ENCODE measurements around the gene PDCD10.

The PDCD10 gene

GRCh38 chr3:167762296-167762695 is 27.6 kb upstream of the PDCD10 start:
- no peaks in the 10 kb centered on the region for H3K27me3 ChIP-seq (ENCODE audit: insufficient read depth, insufficient read length)
- peaks cover 11% of the 10 kb centered on the region; the same call in 1 of the 2 replicates for H3K9me3 ChIP-seq (ENCODE audit: insufficient read depth, low read length)
- H3K36me3 ChIP-seq (ENCODE audit: insufficient read depth, insufficient read length, low read length): no peaks in the 10 kb centered on the region
- no peak for TF ChIP-seq YY1 (IDR thresholded peaks at IDR 0.05; ENCODE audit: insufficient read depth, insufficient read length)
- no peak for TF ChIP-seq ZNF274 (IDR thresholded peaks at IDR 0.05; ENCODE audit: low read depth, low read length)
- TF ChIP-seq SUZ12 (IDR thresholded peaks at IDR 0.05; ENCODE audit: extremely low read depth, insufficient read depth, insufficient read length): no peak
- H3K4me1 ChIP-seq (ENCODE audit: insufficient read depth, insufficient read length): no peaks in the 10 kb centered on the region
- no peak for DNase-seq (ENCODE audit: low read depth, low spot score)
- H3K4me3 ChIP-seq (ENCODE audit: insufficient read length, low read depth): no peak overlapping the region
- no peak overlapping the region for H3K9ac ChIP-seq (ENCODE audit: insufficient read length, low read depth)

- Histone ChIP-seq H3K9me3 (ENCODE audit: insufficient read depth, low read length) (peaks cover 11% of the 10 kb centered on the region; the same call in 1 of the 2 replicates), H3K27me3 (ENCODE audit: insufficient read depth, insufficient read length) (no peaks in the 10 kb centered on the region), H3K4me3 (ENCODE audit: insufficient read length, low read depth) (no peak overlapping the region), H3K36me3 (ENCODE audit: insufficient read depth, insufficient read length, low read length) (no peaks in the 10 kb centered on the region), H3K4me1 (ENCODE audit: insufficient read depth, insufficient read length) (no peaks in the 10 kb centered on the region), H3K9ac (ENCODE audit: insufficient read length, low read depth) (no peak overlapping the region)
- TF ChIP-seq YY1 (IDR thresholded peaks at IDR 0.05; ENCODE audit: insufficient read depth, insufficient read length) (no peak), SUZ12 (IDR thresholded peaks at IDR 0.05; ENCODE audit: extremely low read depth, insufficient read depth, insufficient read length) (no peak), ZNF274 (IDR thresholded peaks at IDR 0.05; ENCODE audit: low read depth, low read length) (no peak)
- DNase-seq (ENCODE audit: low read depth, low spot score): no peak
Measured at GRCh38 chr3:167761302-167761701, 26.6 kb upstream of the PDCD10 start.

- Histone ChIP-seq H3K36me3 (ENCODE audit: insufficient read depth, insufficient read length, low read length) (no peaks in the 10 kb centered on the region), H3K27me3 (ENCODE audit: insufficient read depth, insufficient read length) (no peaks in the 10 kb centered on the region), H3K9ac (ENCODE audit: insufficient read length, low read depth) (no peak overlapping the region), H3K9me3 (ENCODE audit: insufficient read depth, low read length) (0 out of 2 replicates have a peak, but pooled peaks cover 8% of the 10 kb centered on the region), H3K4me3 (ENCODE audit: insufficient read length, low read depth) (no peak overlapping the region), H3K4me1 (ENCODE audit: insufficient read depth, insufficient read length) (no peaks in the 10 kb centered on the region)
- DNase-seq (ENCODE audit: low read depth, low spot score): no peak
- no peak for TF ChIP-seq YY1 (IDR thresholded peaks at IDR 0.05; ENCODE audit: insufficient read depth, insufficient read length)
- TF ChIP-seq SUZ12 (IDR thresholded peaks at IDR 0.05; ENCODE audit: extremely low read depth, insufficient read depth, insufficient read length): no peak
- no peak for TF ChIP-seq ZNF274 (IDR thresholded peaks at IDR 0.05; ENCODE audit: low read depth, low read length)
Measured at GRCh38 chr3:167754049-167754448, 19.4 kb upstream of the PDCD10 start.

- TF ChIP-seq ZNF274 (IDR thresholded peaks at IDR 0.05; ENCODE audit: low read depth, low read length) (no peak), YY1 (IDR thresholded peaks at IDR 0.05; ENCODE audit: insufficient read depth, insufficient read length) (no peak), SUZ12 (IDR thresholded peaks at IDR 0.05; ENCODE audit: extremely low read depth, insufficient read depth, insufficient read length) (no peak)
- DNase-seq (ENCODE audit: low read depth, low spot score): no peak
- Histone ChIP-seq H3K9ac (ENCODE audit: insufficient read length, low read depth) (no peak overlapping the region), H3K36me3 (ENCODE audit: insufficient read depth, insufficient read length, low read length) (no peaks in the 10 kb centered on the region), H3K27me3 (ENCODE audit: insufficient read depth, insufficient read length) (no peaks in the 10 kb centered on the region), H3K4me3 (ENCODE audit: insufficient read length, low read depth) (no peak overlapping the region), H3K4me1 (ENCODE audit: insufficient read depth, insufficient read length) (no peaks in the 10 kb centered on the region), H3K9me3 (ENCODE audit: insufficient read depth, low read length) (0 out of 2 replicates have a peak, but pooled peaks cover 5% of the 10 kb centered on the region)
Measured at GRCh38 chr3:167750272-167750971, 15.7 kb upstream of the PDCD10 start.

GRCh38 chr3:167749728-167750127 is 15.0 kb upstream of the PDCD10 start:
- no peaks in the 10 kb centered on the region for H3K27me3 ChIP-seq (ENCODE audit: insufficient read depth, insufficient read length)
- H3K9ac ChIP-seq (ENCODE audit: insufficient read length, low read depth): no peak overlapping the region
- no peaks in the 10 kb centered on the region for H3K4me1 ChIP-seq (ENCODE audit: insufficient read depth, insufficient read length)
- no peaks in the 10 kb centered on the region for H3K36me3 ChIP-seq (ENCODE audit: insufficient read depth, insufficient read length, low read length)
- TF ChIP-seq ZNF274 (IDR thresholded peaks at IDR 0.05; ENCODE audit: low read depth, low read length) (no peak), SUZ12 (IDR thresholded peaks at IDR 0.05; ENCODE audit: extremely low read depth, insufficient read depth, insufficient read length) (no peak)
- H3K4me3 ChIP-seq (ENCODE audit: insufficient read length, low read depth): no peak overlapping the region
- no peaks in the 10 kb centered on the region for H3K9me3 ChIP-seq (ENCODE audit: insufficient read depth, low read length)
- DNase-seq (ENCODE audit: low read depth, low spot score): no peak

GRCh38 chr3:167749209-167749608 is 14.5 kb upstream of the PDCD10 start:
- no peak overlapping the region for H3K9ac ChIP-seq (ENCODE audit: insufficient read length, low read depth)
- no peaks in the 10 kb centered on the region for H3K36me3 ChIP-seq (ENCODE audit: insufficient read depth, insufficient read length, low read length)
- no peaks in the 10 kb centered on the region for H3K27me3 ChIP-seq (ENCODE audit: insufficient read depth, insufficient read length)
- no peak overlapping the region for H3K4me3 ChIP-seq (ENCODE audit: insufficient read length, low read depth)
- TF ChIP-seq ZNF274 (IDR thresholded peaks at IDR 0.05; ENCODE audit: low read depth, low read length) (no peak), YY1 (IDR thresholded peaks at IDR 0.05; ENCODE audit: insufficient read depth, insufficient read length) (no peak), SUZ12 (IDR thresholded peaks at IDR 0.05; ENCODE audit: extremely low read depth, insufficient read depth, insufficient read length) (no peak)
- H3K9me3 ChIP-seq (ENCODE audit: insufficient read depth, low read length): no peaks in the 10 kb centered on the region
- H3K4me1 ChIP-seq (ENCODE audit: insufficient read depth, insufficient read length): no peaks in the 10 kb centered on the region
- no peak for DNase-seq (ENCODE audit: low read depth, low spot score)

GRCh38 chr3:167743799-167744198 is 9.1 kb upstream of the PDCD10 start:
- H3K27me3 ChIP-seq (ENCODE audit: insufficient read depth, insufficient read length): no peaks in the 10 kb centered on the region

More at GRCh38 chr3:167743799-167744198, 9.1 kb upstream of the PDCD10 start:
- TF ChIP-seq ZNF274 (IDR thresholded peaks at IDR 0.05; ENCODE audit: low read depth, low read length): no peak
- no peak for TF ChIP-seq YY1 (IDR thresholded peaks at IDR 0.05; ENCODE audit: insufficient read depth, insufficient read length)
- TF ChIP-seq SUZ12 (IDR thresholded peaks at IDR 0.05; ENCODE audit: extremely low read depth, insufficient read depth, insufficient read length): no peak
- no peaks in the 10 kb centered on the region for H3K4me1 ChIP-seq (ENCODE audit: insufficient read depth, insufficient read length)
- no peak overlapping the region for H3K9ac ChIP-seq (ENCODE audit: insufficient read length, low read depth)
- no peaks in the 10 kb centered on the region for H3K9me3 ChIP-seq (ENCODE audit: insufficient read depth, low read length)
- no peak overlapping the region for H3K4me3 ChIP-seq (ENCODE audit: insufficient read length, low read depth)
- no peaks in the 10 kb centered on the region for H3K36me3 ChIP-seq (ENCODE audit: insufficient read depth, insufficient read length, low read length)
- DNase-seq (ENCODE audit: low read depth, low spot score): no peak

Measured in NT2/D1 (cell line).